ENCODE results near the gene C1orf226.

The C1orf226 gene

DNA sequence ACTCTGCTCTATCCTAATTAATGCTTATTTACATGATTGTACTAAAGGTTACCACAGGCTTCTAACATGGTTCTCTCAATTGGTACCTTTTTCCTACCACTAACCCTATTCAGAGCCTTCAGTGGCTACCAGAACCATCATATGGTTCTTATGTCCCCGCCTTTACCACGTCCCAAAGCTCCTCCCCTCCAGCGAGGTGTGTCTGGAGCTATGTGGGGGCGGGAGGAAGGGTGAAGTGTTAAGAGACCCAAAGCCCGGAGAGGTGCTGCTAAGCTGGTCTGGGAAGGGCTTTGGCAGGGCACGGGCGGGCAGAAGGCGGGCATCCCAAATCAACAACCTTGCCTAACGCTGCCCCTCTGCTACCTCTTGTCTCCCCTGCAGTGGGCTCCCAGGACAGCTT is 14.9 kb upstream of the C1orf226 start:
- no peak for TF ChIP-seq CTCF (IDR thresholded peaks at IDR 0.05)

GRCh38 chr1:162367073-162367472 is 14.5 kb upstream of the C1orf226 start:
- TF ChIP-seq CTCF (IDR thresholded peaks at IDR 0.05) = no peak

- TF ChIP-seq CTCF (IDR thresholded peaks at IDR 0.05) = no peak
Observed at GRCh38 chr1:162367772-162368171, 13.8 kb upstream of the C1orf226 start.

- TF ChIP-seq CTCF (IDR thresholded peaks at IDR 0.05) = no peak
Observed at GRCh38 chr1:162368451-162368850, 13.1 kb upstream of the C1orf226 start.

GRCh38 chr1:162369571-162369970 is 12.0 kb upstream of the C1orf226 start:
- TF ChIP-seq CTCF (IDR thresholded peaks at IDR 0.05) = no peak

DNA sequence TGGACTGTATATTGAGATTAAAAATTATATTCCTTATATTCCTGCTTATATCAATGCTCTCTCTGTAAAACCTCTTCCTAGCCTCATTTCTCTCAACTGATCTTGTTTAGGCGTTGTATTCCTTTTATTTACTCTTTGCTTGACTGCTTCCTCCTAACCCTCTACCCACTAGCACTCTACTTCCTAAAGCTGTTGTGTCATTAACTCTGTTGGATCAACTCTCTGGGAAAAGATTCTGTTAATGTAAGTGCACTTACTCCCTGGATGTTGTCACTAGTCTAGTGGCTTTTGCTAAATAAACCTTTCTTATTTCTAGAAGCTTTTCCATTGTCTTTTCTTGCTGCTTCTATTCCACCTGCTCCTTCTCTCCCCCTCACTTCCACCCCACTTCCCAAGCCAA is 11.4 kb upstream of the C1orf226 start:
- no peak for TF ChIP-seq CTCF (IDR thresholded peaks at IDR 0.05)

DNA sequence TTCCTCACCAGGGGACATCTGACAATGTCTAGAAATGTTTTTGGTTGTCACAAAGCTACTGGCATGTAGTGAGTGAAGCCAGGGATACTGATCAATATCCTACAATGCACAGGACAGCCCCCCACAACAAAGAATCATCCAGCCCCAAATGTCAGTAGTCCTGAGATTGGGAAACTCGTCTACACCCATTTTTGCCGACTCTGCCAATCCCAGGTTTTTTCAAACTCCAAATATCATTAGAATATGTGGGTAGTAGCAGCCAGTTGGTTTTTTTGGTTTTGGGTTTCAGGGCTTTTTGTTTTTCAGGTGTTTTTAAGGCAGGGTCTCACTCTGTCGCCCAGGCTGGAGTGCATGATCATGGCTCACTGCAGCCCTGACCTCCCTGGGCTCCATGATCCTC is 10.8 kb upstream of the C1orf226 start:
- no peak for TF ChIP-seq CTCF (IDR thresholded peaks at IDR 0.05)

DNA sequence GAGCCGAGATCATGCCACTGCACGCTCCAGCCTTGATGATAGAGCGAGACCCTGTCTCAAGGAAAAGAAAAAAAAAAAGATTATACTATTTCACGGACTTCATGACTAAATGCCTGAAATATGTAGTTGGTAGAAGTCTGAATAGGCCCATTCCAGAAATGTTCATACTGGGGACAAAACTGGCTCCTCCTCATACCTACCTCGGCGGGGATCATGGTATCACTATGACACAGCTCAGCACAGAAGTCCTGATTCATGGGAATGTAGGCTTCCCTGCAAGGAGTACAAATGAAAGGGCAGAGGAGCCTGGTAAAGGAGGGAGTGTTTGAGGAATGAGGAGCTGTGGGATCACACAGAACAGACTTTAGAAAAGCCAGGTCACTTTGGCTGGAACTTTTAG is 9.9 kb upstream of the C1orf226 start:
- TF ChIP-seq CTCF (IDR thresholded peaks at IDR 0.05) = no peak

All from LNCAP (cell line).